T-helper 17 cell (primary cell): ENCODE measurements around the gene CCDC12. TPM values are rescaled to one million over a fixed set of nuclear protein-coding genes. Genes with fewer than 3 reads are reported as not detected.

Experiments
- ATAC-seq: fragments of 150-1000 bp; cut with Tn5 transposase; 2 replicates; pipeline ENCODE4 v1.10.0; 2021; ENCODE audit warnings: mild to moderate bottlenecking, moderate library complexity
- DNase-seq, 3 donors: peaks; one replicate each; pipeline versions ENCODE4 v3.0.0 to v3.0.0-alpha.2; 2020 to 2021
- H3K9me3 ChIP-seq: one replicate; pipeline ENCODE4 v1.7.0; 2013; ENCODE audit warnings: low read length, mild to moderate bottlenecking; ENCODE audit not compliant: control insufficient read depth, poor library complexity, severe bottlenecking
- H3K27ac Mint-ChIP-seq: one replicate; pipeline ENCODE4 v1.8.0; 2022; ENCODE audit warnings: mild to moderate bottlenecking, moderate library complexity, mixed read lengths
- H3K27me3 Mint-ChIP-seq: one replicate; pipeline ENCODE4 v1.8.0; 2022; ENCODE audit warnings: mixed read lengths
- H3K36me3 Mint-ChIP-seq: one replicate; pipeline ENCODE4 v1.8.0; 2022; ENCODE audit warnings: low read depth, mixed read lengths
- H3K4me1 Mint-ChIP-seq: one replicate; pipeline ENCODE4 v1.8.0; 2022; ENCODE audit warnings: mild to moderate bottlenecking, mixed read lengths
- H3K4me3 Mint-ChIP-seq: one replicate; pipeline ENCODE4 v1.8.0; 2022; ENCODE audit warnings: mild to moderate bottlenecking, moderate library complexity, mixed read lengths
- total RNA-seq, 4 donors: library from RNA in 2 of 4; stranded (reverse) in 2 of 4; gene quantifications; one replicate each; pipeline ENCODE4 v1.2.3 and lab custom pipeline; 2022 to 2026

Gene CCDC12
- total RNA-seq, 2 donors from 2014 or later = 67.6 to 75.8 TPM

DNA sequence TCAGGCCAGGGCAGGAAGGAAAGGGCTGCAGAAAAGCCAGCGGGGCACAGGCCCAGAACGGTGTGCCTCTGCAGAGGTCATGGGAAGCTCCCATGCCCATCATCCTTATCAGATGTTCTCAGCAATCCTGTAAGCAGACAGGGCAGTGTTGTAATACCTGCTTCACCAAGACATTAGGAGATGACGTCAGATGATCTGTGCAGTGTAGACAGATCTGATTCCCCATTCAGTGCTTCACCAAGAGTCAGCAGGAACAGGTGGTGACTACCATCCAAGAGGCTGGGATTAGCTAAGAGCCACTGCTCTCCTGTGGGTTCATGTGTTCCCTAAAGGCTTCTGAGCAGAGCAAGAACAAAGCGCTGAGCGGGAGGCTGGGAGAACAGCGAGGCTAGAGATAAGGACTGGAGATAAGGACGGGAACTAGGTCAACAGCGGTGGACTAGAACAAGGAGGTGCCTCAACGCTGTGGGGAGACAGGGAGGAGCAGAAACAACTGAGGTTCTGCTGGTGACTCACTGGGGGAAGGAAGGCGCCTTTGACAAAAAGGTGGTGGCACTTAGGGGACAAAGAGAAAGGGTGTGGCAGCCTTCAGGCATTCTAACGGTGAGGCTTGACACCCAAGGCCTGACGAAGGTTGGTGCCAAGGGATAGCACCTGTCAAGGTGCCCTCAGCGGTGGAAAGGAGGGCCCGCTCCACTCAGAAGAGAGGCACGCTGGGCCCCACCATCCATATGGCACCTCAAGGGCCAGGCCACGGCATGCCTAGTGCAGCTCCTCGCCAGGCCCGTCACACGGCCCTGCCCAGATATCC lies 28.4 kb downstream of the CCDC12 start:
- Mint-ChIP-seq H3K27ac (peak overlapping the region; percentile 100), H3K36me3 (peaks cover 4% of the 10 kb centered on the region), H3K4me3 (peak overlapping the region; percentile 91), H3K4me1 (peaks cover 76% of the 10 kb centered on the region), H3K27me3 (no peaks in the 10 kb centered on the region)
- ATAC-seq (peak; percentile 84), DNase-seq (peak; percentile 58 to 84 (median 69))
- no peaks in the 10 kb centered on the region for H3K9me3 ChIP-seq

GRCh38 chr3:46947546-46947901 lies 29.0 kb downstream of the CCDC12 start:
- DNase-seq = peak in 1 of 3 donors; percentile 24
- peaks cover 4% of the 10 kb centered on the region for H3K36me3 Mint-ChIP-seq
- peak overlapping the region; percentile 100 for H3K27ac Mint-ChIP-seq
- H3K4me1 Mint-ChIP-seq = peaks cover 76% of the 10 kb centered on the region
- peak overlapping the region; percentile 91 for H3K4me3 Mint-ChIP-seq
- no peaks in the 10 kb centered on the region for H3K27me3 Mint-ChIP-seq
- ATAC-seq = peak; percentile 47
- H3K9me3 ChIP-seq = no peaks in the 10 kb centered on the region

GRCh38 chr3:46946856-46947545 lies 29.5 kb downstream of the CCDC12 start:
- Mint-ChIP-seq H3K4me3 (peak overlapping the region; percentile 91), H3K36me3 (peaks cover 4% of the 10 kb centered on the region), H3K4me1 (peaks cover 74% of the 10 kb centered on the region), H3K27me3 (no peaks in the 10 kb centered on the region), H3K27ac (peak overlapping the region; percentile 100)
- H3K9me3 ChIP-seq = no peaks in the 10 kb centered on the region
- peak; percentile 49 for ATAC-seq
- peak; percentile 53 to 78 (median 58) for DNase-seq

DNA sequence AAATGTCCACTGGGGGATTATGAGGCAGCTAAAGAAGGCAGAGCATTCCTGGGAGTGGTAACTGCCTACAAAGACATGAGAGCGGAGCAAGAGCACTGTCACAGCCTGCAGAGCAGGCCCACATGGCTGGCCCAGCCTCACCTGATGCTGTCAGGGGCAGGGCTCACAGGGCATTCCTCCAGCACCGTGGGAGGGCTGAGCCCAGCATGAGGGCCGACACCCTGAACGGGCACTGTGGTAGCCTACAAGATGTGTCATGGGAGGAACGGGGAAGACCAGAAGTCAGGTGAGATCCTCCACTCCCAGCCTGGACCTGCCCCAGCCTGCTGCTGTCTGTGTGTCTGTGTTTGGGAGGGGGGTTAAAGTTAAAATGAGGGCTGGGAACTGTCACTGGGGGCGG lies 30.1 kb downstream of the CCDC12 start:
- Mint-ChIP-seq H3K36me3 (peaks cover 4% of the 10 kb centered on the region), H3K4me1 (peaks cover 70% of the 10 kb centered on the region), H3K27me3 (no peaks in the 10 kb centered on the region), H3K27ac (peak overlapping the region; percentile 100), H3K4me3 (peak overlapping the region; percentile 91)
- DNase-seq (no peak), ATAC-seq (no peak)
- H3K9me3 ChIP-seq = no peaks in the 10 kb centered on the region

DNA sequence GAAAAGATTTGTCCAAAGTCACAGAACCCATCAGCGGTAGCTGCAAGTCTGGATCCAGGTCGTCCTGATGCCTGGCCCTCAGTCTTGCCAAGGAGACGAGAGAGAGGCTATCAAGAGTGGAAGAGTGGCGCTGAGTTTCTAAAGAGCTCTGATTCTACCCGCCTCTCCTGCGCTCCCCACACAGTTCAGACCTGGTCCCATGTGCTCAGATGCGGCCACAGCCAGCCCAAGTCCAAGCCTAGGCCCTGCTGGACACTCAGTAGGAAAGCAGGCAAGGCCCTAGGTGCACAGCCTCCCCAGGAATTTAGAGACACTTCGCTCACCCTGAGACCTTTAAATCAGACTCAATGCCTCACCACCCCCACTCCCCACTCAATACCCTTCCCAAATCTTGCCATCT lies 32.4 kb downstream of the CCDC12 start:
- H3K4me1 Mint-ChIP-seq = peaks cover 70% of the 10 kb centered on the region
- no peak overlapping the region for H3K4me3 Mint-ChIP-seq
- DNase-seq (no peak), ATAC-seq (no peak)
- peaks cover 8% of the 10 kb centered on the region for H3K36me3 Mint-ChIP-seq
- H3K27ac Mint-ChIP-seq = peak overlapping the region; percentile 100
- no peaks in the 10 kb centered on the region for H3K27me3 Mint-ChIP-seq
- no peaks in the 10 kb centered on the region for H3K9me3 ChIP-seq

DNA sequence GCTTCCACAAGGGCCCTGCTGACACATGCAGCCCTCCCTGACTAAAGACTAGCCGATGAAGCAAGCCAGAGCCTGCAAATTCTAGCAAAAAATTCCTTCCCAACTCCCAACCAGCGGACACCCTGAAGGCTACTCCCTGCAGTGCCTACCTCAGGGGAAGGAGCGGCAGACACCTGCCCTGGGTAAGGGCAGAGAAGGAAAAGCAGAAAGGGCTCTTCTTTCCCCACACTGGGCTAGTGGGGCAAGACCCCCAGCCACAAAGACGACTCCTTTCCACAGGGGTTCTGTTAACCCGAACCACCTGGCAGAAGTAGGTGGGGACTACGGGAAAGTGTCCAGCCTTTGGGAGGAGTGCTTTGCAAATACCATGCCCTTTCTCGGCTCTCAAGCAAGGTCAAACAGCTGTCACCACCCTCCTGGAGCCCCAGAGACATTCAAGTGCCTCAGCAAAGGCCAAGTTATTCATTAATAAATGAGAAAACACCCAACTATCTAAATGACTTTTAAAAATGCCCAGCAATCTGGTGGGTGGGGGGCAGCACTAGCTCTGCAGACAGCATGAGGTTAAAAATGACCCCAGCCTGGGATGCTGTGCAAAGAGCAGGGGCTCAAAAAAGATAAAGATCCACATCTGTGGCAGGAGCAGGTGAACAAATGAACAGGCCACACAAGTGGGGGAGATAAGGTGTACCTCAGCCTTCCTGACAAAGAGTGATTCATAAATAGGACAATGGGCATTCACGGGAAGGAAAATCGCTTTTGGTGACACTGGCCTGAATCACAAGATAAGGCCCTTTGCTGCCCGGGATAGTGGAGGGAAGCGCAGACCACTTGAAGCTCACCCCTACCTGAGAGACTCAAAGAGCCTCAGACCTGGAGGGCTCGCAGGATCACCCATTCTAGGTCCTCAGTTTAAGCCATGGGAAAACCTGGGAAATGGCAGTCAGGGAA lies 33.0 kb downstream of the CCDC12 start:
- no peak for DNase-seq
- Mint-ChIP-seq H3K27me3 (no peaks in the 10 kb centered on the region), H3K4me1 (peaks cover 68% of the 10 kb centered on the region), H3K27ac (peak overlapping the region; percentile 100), H3K4me3 (no peak overlapping the region), H3K36me3 (peaks cover 9% of the 10 kb centered on the region)
- no peak for ATAC-seq
- H3K9me3 ChIP-seq = no peaks in the 10 kb centered on the region

DNA sequence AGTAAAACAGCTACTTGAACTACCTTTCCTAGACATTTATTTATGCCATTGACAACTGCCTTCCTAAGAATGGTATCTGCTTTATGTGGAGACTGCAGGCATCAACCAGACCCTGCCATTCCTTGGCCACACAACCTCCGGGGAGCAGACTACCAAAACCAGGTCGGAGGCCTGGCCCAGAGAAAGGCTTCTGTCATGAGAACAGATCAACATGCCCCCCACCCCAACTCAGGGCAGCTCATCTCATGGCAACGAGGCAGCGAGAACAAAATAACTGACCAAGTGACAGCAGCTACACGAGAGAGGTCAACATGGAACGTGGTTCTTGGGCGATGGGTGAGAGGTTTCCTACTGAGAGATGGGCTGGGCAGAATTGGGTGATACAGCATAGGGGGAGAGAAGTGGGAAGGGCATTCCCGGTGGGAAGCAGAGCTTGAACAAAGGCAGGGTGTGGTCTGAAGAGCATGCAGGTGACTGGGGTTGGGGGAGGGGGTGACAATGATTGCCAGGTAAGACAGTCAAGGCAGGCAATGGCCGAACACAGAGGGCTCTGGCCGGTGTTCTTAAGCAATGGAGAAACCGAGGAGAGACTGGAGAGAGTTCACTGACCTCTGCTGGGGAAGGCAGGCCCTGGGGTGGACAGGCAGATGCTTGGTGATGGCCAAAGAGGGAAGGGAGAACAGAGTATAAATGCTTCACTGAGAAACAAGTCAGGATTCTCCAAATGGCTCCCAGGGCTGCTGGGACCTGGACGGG lies 33.9 kb downstream of the CCDC12 start:
- DNase-seq (no peak), ATAC-seq (no peak)
- H3K9me3 ChIP-seq = no peaks in the 10 kb centered on the region
- H3K4me1 Mint-ChIP-seq = peaks cover 62% of the 10 kb centered on the region
- peak overlapping the region; percentile 100 for H3K27ac Mint-ChIP-seq
- H3K36me3 Mint-ChIP-seq = peaks cover 10% of the 10 kb centered on the region
- no peaks in the 10 kb centered on the region for H3K27me3 Mint-ChIP-seq
- H3K4me3 Mint-ChIP-seq = peak overlapping the region; percentile 15

DNA sequence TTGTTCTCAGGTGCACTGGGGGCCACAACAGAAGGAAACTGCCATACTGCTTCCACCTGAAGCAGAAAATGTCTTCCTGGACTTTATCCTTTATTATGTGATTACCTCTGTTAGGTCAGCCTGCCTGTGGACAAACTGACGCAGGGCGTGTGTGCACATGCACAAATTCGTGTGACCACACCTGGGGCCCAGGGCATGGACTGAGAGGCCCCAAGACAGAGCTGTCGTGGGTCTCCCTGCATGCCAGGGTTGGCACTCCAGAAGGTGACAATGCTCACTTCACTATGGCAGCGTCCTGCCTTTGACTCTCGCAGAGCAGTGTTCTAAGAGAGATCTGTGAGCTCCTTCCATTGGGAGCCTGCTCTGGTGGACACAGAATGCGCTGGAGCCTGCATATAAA lies 34.5 kb downstream of the CCDC12 start:
- H3K9me3 ChIP-seq = no peaks in the 10 kb centered on the region
- H3K36me3 Mint-ChIP-seq = peaks cover 11% of the 10 kb centered on the region
- ATAC-seq = no peak
- DNase-seq = no peak
- H3K4me3 Mint-ChIP-seq = no peak overlapping the region
- H3K27me3 Mint-ChIP-seq = no peaks in the 10 kb centered on the region
- H3K27ac Mint-ChIP-seq = peak overlapping the region; percentile 100
- H3K4me1 Mint-ChIP-seq = peaks cover 58% of the 10 kb centered on the region

DNA sequence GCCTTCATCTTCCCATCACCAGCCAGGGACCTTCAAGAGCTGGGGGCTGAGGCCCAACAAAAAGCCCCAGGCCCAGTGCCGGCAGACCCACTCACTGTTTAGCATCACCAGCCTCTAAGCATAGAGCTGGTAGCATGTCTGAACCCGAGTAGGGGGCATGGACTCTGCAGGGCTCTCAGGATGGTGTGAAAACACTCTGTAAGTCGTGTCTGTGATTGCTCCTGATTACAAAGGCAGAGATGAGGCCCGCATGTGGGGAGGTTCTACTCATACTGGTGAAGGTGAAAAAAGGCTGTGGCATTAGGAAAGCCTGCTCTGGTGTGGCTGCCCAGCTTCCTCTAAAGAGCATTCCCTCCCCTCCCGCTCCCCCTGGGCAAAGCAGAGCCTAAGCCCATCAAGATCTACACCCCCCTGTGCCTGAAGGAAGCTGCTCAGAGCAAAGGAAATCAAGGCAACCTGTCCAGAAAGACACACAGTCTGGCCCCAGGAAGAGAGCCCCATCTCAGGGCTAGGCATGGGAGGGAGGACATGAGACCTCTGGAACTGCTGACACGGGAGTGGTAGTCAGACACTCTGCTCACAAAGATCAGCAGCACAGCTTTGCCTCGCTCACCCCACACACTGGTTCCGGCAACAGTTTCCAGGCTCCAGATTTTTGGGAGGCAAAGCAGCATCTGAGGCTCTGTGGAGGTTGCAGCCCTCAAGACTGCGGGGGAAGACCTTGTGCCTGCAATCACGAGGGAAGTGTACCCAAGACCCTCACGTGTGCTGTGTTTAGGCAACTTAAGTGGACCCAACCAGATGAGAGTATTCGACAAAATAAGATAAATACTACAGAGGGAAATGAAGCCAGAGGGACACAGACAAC lies 36.7 kb downstream of the CCDC12 start:
- Mint-ChIP-seq H3K27ac (peak overlapping the region; percentile 83), H3K4me3 (no peak overlapping the region), H3K36me3 (peaks cover 11% of the 10 kb centered on the region), H3K4me1 (peaks cover 51% of the 10 kb centered on the region), H3K27me3 (no peaks in the 10 kb centered on the region)
- DNase-seq (no peak), ATAC-seq (no peak)
- H3K9me3 ChIP-seq = no peaks in the 10 kb centered on the region

DNA sequence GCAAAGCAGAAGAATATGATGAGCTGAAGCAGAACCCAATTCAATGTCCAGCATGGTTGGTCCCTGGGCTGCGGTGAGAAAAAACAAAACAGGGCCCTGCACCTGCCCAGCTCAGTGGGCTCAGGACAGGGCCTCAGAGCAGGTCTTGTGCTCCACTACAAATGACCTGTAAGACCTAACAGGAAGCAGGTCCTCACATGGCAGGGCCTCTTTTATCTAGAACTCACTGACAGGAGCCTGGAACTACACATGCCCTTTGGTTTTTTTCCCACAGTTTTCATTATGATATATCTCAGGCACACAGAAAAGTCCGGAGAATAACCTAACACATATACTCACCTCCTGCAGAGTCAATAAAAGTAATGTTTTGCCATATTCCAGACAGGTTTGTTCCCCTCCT lies 38.4 kb downstream of the CCDC12 start:
- peak overlapping the region; percentile 71 for H3K27ac Mint-ChIP-seq
- ATAC-seq = no peak
- H3K36me3 Mint-ChIP-seq = peaks cover 10% of the 10 kb centered on the region
- no peak overlapping the region for H3K4me3 Mint-ChIP-seq
- H3K27me3 Mint-ChIP-seq = no peaks in the 10 kb centered on the region
- DNase-seq = no peak
- no peaks in the 10 kb centered on the region for H3K9me3 ChIP-seq
- H3K4me1 Mint-ChIP-seq = peaks cover 48% of the 10 kb centered on the region

DNA sequence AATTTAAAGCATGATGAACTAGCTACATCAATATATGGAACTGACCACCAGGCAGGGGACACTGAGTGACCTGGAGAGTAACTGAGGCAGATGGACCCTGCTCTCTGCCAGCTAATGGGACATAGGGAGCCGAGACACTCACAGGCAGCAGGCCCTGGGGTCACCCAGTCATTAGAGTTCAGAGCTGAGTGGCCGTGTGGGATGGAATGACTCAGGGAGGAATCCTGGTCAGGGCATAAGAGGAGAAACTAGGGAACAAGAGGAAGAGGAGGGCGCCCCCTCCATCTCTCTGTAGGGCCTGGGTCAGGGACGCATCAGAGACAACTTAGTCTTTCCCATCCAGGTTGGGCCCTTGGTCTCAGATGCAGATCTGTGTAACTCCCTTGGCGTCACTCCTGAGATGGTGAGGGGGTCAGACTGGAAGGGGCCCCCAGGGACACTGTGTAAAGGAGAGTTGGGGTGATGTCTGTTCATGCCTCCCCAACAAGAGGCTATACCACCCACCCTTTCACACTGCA lies 39.8 kb downstream of the CCDC12 start:
- no peak for DNase-seq
- no peaks in the 10 kb centered on the region for H3K9me3 ChIP-seq
- peaks cover 10% of the 10 kb centered on the region for H3K36me3 Mint-ChIP-seq
- ATAC-seq = no peak
- peak overlapping the region; percentile 50 for H3K4me3 Mint-ChIP-seq
- H3K27me3 Mint-ChIP-seq = no peaks in the 10 kb centered on the region
- peaks cover 49% of the 10 kb centered on the region for H3K4me1 Mint-ChIP-seq
- H3K27ac Mint-ChIP-seq = no peak overlapping the region
